Measurements from ENCODE around the gene SMURF2. TPM values are rescaled to one million over a fixed set of nuclear protein-coding genes. Genes with fewer than 3 reads are reported as not detected.

Gene SMURF2
- total RNA-seq, 1 donor from 2014 or later, result 26.6 TPM

DNA sequence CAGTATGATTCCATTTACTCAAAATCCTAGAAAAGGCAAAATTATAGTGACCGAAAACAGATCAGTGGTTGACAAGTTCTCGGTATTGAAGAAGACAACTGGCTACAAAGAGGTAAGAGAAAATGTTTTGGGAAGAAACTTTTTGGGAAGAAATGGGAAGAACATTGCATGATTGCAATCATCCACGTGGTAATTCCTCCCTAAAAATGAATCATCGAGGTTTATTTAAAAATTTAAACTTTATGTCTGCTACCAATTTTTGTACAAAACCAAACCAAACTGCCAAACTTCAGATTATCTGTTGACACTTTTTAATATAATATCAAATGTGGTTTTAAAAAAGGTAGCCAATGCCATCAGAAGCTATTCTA is 8.1 kb downstream of the SMURF2 start:
- Mint-ChIP-seq H3K4me1 (ENCODE audit: unreplicated experiment) (peaks cover 8% of the 10 kb centered on the region), H3K4me3 (no peak overlapping the region), H3K27ac (peak overlapping the region; percentile 71), H3K9me3 (no peaks in the 10 kb centered on the region), H3K36me3 (peaks cover 8% of the 10 kb centered on the region), H3K27me3 (no peaks in the 10 kb centered on the region)
- no peak for DNase-seq (ENCODE audit: extremely low spot score, unreplicated experiment)
- TF ChIP-seq, protein P1, sequence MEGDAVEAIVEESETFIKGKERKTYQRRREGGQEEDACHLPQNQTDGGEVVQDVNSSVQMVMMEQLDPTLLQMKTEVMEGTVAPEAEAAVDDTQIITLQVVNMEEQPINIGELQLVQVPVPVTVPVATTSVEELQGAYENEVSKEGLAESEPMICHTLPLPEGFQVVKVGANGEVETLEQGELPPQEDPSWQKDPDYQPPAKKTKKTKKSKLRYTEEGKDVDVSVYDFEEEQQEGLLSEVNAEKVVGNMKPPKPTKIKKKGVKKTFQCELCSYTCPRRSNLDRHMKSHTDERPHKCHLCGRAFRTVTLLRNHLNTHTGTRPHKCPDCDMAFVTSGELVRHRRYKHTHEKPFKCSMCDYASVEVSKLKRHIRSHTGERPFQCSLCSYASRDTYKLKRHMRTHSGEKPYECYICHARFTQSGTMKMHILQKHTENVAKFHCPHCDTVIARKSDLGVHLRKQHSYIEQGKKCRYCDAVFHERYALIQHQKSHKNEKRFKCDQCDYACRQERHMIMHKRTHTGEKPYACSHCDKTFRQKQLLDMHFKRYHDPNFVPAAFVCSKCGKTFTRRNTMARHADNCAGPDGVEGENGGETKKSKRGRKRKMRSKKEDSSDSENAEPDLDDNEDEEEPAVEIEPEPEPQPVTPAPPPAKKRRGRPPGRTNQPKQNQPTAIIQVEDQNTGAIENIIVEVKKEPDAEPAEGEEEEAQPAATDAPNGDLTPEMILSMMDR (conservative IDR thresholded peaks at IDR 0.05), result no peak

DNA sequence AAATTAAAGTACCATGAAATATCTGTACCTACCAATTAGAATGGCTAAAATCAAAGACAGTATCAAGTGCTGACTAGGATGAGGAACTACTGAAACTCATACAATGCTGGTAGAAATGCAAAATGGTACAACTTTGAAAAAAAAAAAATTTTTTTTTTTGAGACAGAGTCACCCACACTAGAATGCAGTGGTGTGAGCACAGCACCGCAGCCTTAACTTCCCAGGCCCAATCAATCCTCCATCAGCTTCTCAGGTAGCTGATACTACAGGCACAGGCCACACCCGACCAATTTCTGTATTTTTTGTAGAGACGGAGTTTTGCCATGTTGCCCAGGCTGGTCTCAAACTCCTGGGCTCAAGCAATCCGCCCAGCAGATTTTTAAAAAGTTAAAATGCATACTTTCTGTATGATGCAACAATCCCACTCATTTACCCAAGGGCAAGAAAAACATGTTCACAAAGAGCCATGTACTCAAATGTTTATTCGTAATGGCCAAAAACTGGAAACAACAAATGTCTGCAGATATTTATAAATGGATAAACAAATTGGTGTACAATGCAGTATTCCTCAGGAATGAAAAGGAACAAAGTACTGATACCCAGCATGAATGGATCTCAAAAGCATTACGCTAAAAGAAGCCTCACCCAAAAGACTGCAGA is 8.7 kb downstream of the SMURF2 start:
- Mint-ChIP-seq H3K4me3 (no peak overlapping the region), H3K27me3 (no peaks in the 10 kb centered on the region), H3K9me3 (no peaks in the 10 kb centered on the region), H3K36me3 (peaks cover 10% of the 10 kb centered on the region), H3K4me1 (ENCODE audit: unreplicated experiment) (peaks cover 7% of the 10 kb centered on the region), H3K27ac (peak overlapping the region; percentile 71)
- DNase-seq (ENCODE audit: extremely low spot score, unreplicated experiment), result no peak
- TF ChIP-seq, protein P1 (conservative IDR thresholded peaks at IDR 0.05), result no peak

DNA sequence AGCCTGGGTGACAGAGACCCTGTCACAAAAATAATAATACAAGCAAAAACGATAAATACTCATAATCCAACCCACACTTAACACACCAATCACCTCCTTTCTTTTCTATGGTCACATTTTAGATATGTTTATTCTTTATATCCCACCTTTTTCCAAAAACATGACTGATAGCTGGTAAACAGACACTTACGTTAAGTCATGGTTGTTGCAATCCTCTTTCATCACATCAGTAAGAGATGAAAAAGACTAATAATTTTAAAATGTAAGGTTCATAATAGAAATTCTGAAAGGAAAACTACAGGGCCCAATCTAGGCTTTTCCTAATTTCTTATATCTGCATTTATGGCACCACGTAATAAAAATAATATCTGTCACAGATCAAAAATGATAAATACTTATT is 10.2 kb downstream of the SMURF2 start:
- DNase-seq (ENCODE audit: extremely low spot score, unreplicated experiment), result no peak
- H3K9me3 Mint-ChIP-seq, result no peaks in the 10 kb centered on the region
- no peak overlapping the region for H3K4me3 Mint-ChIP-seq
- peak overlapping the region; percentile 42 for H3K27ac Mint-ChIP-seq
- peaks cover 7% of the 10 kb centered on the region for H3K4me1 Mint-ChIP-seq (ENCODE audit: unreplicated experiment)
- TF ChIP-seq, protein P1 (conservative IDR thresholded peaks at IDR 0.05), result no peak
- no peaks in the 10 kb centered on the region for H3K27me3 Mint-ChIP-seq
- H3K36me3 Mint-ChIP-seq, result peaks cover 8% of the 10 kb centered on the region

DNA sequence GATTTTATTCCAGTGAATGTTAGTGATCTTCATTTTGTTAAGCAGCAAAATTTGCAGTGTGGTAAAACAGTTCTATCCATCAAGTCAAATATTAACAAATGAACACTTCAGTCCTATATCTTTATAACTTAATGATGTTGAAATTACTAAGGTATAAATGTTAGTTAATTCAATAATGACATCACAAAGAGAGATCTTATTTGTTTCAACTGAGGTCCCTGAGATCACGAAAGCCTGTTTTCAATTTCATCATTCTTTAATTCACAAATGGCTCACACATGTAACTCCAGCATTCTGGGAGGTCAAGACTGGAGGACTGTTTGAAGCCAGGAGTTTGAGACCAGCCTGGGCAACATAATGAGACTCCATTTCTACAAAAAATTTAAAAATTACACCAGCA is 13.9 kb downstream of the SMURF2 start:
- TF ChIP-seq, protein P1 (conservative IDR thresholded peaks at IDR 0.05), result no peak
- Mint-ChIP-seq H3K4me3 (no peak overlapping the region), H3K9me3 (no peaks in the 10 kb centered on the region), H3K27me3 (no peaks in the 10 kb centered on the region), H3K36me3 (peaks cover 5% of the 10 kb centered on the region), H3K27ac (no peak overlapping the region), H3K4me1 (ENCODE audit: unreplicated experiment) (peaks cover 7% of the 10 kb centered on the region)
- no peak for DNase-seq (ENCODE audit: extremely low spot score, unreplicated experiment)

DNA sequence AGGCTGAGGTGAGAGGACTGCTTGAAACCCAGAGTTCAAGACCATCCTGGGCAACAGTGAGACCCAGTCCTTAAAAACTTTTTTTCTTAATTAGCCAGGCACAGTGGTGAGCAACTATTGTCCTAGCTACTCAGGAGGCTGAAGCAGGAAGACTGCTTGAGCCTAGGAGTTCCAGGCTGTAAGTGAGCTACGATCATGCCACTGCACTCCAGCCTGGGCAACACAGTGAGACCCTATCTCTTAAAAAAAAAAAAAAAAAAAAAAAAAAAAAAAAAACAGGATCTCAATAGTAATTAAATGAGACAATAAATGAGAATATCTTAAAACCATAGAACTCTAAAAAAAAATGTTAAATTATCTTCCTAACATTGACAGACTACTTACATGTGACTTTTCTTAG is 14.3 kb downstream of the SMURF2 start:
- no peak for DNase-seq (ENCODE audit: extremely low spot score, unreplicated experiment)
- Mint-ChIP-seq H3K27me3 (no peaks in the 10 kb centered on the region), H3K4me1 (ENCODE audit: unreplicated experiment) (peaks cover 7% of the 10 kb centered on the region), H3K27ac (no peak overlapping the region), H3K9me3 (no peaks in the 10 kb centered on the region), H3K36me3 (peaks cover 5% of the 10 kb centered on the region), H3K4me3 (no peak overlapping the region)
- TF ChIP-seq, protein P1 (conservative IDR thresholded peaks at IDR 0.05), result no peak
